GM19193 (cell line): ENCODE data around the gene SAMD14.

Experiments used
- POLR2A ChIP-seq: IDR thresholded peaks from 4 replicates; pipeline ENCODE4 v1.6.1; 2011; ENCODE audit not compliant: insufficient read depth, insufficient read length; ENCODE audit errors: extremely low read depth

Gene SAMD14

GRCh38 chr17:50062293-50063243 lies 67.4 kb downstream of the SAMD14 start:
- no peak for TF ChIP-seq POLR2A

- no peak for TF ChIP-seq POLR2A
These were observed 68.8 kb downstream of the SAMD14 start for GRCh38 chr17:50060951-50061712.
